SK-N-MC (cell line): Measurements from ENCODE around the gene SP110.
A peak's percentile ranks its signal among the peaks of the same experiment; 100 is the strongest.

ENCODE experiments used
- DNase-seq: peaks from one replicate; pipeline ENCODE4 v3.0.0-alpha.2; 2011; ENCODE audit warnings: low read depth, low spot score
- H3K27ac ChIP-seq: fragments of 200-600 bp; sonication (generic); 2 replicates; pipeline ENCODE4 v1.5.1; 2016; ENCODE audit warnings: mixed run types
- H3K36me3 ChIP-seq: fragments of 200-600 bp; sonication (generic); 2 replicates; pipeline ENCODE4 v1.6.1; 2017; ENCODE audit warnings: antibody characterized with exemption, low read length, mixed read lengths; ENCODE audit not compliant: insufficient read depth
- H3K4me3 ChIP-seq: fragments of 200-600 bp; sonication (generic); 2 replicates; pipeline ENCODE4 v1.5.1; 2016
- H3K9ac ChIP-seq: fragments of 200-600 bp; sonication (generic); 2 replicates; pipeline ENCODE4 v1.8.0; 2017; ENCODE audit warnings: mixed run types, mixed read lengths; ENCODE audit not compliant: insufficient read length
- H3K9me3 ChIP-seq: fragments of 200-600 bp; sonication (generic); 2 replicates; pipeline ENCODE4 v1.6.1; 2017; ENCODE audit warnings: low read depth, mild to moderate bottlenecking, antibody characterized with exemption, low read length, moderate library complexity, mixed read lengths
- EZH2 ChIP-seq: fragments of 200-600 bp; sonication (generic); IDR thresholded peaks from one replicate; pipeline ENCODE4 v1.6.1; 2017; ENCODE audit warnings: antibody characterized with exemption
- FOXP2 ChIP-seq: optimal IDR thresholded peaks from 2 replicates; pipeline ENCODE3; 2011; ENCODE audit warnings: mild to moderate bottlenecking, moderate library complexity; ENCODE audit not compliant: insufficient read depth; ENCODE audit errors: extremely low read length, control extremely low read depth
- POLR2AphosphoS5 ChIP-seq: IDR thresholded peaks from 2 replicates; pipeline ENCODE4 v1.6.1; 2012; ENCODE audit warnings: mild to moderate bottlenecking, low read depth, low read length, borderline replicate concordance

Gene SP110

DNA sequence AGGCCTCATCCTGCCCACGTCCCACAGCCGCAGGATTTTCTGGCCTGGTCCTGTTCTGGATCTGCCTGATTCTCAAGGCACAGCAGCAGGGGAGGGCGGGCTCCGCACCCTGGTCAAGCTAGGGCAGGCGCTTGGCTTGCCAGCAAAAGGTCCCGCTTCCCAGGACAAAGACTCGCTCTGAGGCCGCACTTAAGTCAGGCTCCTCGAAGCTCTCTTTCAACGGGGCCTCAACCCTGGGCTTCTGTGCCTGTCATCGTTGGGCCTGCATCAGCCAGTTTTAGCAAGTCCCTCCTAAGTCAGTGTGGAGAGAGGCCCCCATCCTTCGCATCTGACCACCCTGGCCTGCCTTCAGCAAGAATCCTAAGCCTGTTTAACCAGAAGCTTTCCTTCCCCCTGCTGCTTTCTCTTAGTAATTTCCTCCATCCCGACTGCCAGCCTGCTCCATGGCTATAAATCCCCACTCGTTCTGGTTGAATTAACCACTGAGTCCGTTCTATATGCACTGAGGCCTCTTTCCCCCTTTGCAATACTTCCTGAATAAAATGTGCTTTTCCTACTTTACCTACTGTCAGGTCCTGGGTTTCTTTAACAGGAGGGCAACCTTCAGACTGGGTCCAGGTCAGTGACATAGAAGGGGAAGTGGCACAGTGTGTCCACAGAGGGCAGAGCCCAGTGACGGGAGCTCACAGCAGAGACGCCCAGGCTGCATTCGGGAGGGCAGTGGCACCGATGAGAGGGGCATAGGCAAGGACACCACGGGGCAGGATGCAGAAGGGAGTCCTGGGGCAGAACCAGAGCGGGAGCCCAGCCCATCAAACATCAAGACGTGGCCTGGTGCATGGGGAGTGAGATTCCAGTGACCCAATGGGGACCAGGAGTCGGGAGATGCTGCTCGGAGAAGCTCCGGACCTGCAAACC lies 62.7 kb downstream of the SP110 start:
- H3K9me3 ChIP-seq, result no peaks in the 10 kb centered on the region
- H3K27ac ChIP-seq, result no peak overlapping the region
- no peak overlapping the region for H3K4me3 ChIP-seq
- no peaks in the 10 kb centered on the region for H3K36me3 ChIP-seq
- no peak overlapping the region for H3K9ac ChIP-seq
- DNase-seq, result no peak
- TF ChIP-seq EZH2, result no peak
- TF ChIP-seq POLR2AphosphoS5, result no peak

DNA sequence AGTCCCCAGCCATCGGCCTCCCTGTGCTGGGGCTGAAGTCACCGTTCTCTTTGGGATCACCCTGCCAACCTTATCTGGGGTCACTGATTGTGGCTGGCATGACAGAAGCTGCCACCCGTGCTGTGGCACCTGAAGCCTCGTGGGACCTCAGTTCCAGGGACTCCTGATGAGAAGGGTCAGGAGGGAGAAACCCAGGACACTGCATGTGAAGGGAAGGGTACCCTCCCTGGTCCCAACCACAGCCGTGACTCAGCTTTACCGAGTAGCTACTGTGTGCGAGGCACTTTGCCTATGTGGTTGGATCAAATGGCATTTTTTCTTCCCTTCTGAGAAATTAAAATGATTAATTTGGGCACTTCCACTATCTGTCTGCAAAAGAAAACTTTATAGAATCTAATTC lies 64.4 kb downstream of the SP110 start:
- no peaks in the 10 kb centered on the region for H3K36me3 ChIP-seq
- DNase-seq, result no peak
- H3K27ac ChIP-seq, result no peak overlapping the region
- no peak for TF ChIP-seq POLR2AphosphoS5
- no peak for TF ChIP-seq FOXP2
- TF ChIP-seq EZH2, result no peak
- no peaks in the 10 kb centered on the region for H3K9me3 ChIP-seq
- H3K4me3 ChIP-seq, result no peak overlapping the region
- H3K9ac ChIP-seq, result no peak overlapping the region

DNA sequence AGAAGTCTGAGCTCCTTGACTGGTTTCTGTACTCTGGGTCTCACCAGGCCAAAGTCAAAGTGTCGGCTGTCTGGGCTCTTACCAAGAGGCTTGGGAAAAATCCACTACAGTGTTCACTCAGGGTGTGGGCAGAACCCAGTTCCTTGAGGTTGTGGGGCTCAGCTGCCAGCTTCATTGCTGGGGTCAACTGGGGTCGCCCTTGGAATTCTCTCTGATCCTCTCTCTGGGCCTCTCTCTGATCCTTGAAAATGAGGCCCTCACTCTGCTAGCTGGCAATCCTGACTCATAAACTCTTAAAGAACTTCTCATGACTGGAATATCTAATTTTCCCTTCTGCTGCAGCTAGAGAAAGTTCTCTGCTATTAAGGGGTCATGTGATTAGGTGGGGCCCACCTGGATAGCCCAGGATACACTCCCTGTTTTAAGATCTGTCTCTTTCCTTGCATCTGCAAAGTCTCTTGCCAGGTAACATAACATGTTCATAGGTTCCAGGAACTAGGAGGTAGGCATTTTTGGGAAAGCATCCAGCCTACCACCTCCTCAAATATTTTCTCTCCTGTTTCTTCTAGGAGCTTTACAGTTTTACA lies 66.3 kb downstream of the SP110 start:
- H3K36me3 ChIP-seq, result no peaks in the 10 kb centered on the region
- H3K27ac ChIP-seq, result peak overlapping the region; percentile 5; the same call in 1 of the 2 replicates
- no peaks in the 10 kb centered on the region for H3K9me3 ChIP-seq
- TF ChIP-seq FOXP2, result no peak
- H3K9ac ChIP-seq, result peak overlapping the region; percentile 9
- H3K4me3 ChIP-seq, result no peak overlapping the region
- DNase-seq, result no peak

DNA sequence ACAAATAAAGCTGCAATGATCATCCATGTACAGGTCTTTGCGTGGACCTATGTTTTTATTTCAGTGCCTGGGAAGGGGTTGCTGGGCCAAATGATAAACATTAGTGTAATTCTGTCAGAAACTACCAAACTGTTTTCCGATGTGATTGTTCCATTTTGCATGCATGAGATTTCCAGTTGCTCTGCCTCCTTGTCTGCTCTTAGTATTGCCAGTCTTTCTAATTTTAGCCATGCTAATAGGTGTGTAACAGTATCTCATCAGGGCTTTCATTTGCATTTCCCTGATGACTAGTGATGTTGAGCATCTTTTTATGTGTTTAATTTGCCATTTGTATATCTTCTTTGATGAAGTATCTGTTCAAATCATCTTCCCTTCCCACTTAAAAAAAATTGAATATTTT lies 67.5 kb downstream of the SP110 start:
- no peak for DNase-seq
- no peak for TF ChIP-seq POLR2AphosphoS5
- TF ChIP-seq FOXP2, result no peak
- no peak for TF ChIP-seq EZH2
- Histone ChIP-seq H3K4me3 (no peak overlapping the region), H3K27ac (no peak overlapping the region), H3K36me3 (no peaks in the 10 kb centered on the region), H3K9me3 (no peaks in the 10 kb centered on the region), H3K9ac (no peak overlapping the region)

DNA sequence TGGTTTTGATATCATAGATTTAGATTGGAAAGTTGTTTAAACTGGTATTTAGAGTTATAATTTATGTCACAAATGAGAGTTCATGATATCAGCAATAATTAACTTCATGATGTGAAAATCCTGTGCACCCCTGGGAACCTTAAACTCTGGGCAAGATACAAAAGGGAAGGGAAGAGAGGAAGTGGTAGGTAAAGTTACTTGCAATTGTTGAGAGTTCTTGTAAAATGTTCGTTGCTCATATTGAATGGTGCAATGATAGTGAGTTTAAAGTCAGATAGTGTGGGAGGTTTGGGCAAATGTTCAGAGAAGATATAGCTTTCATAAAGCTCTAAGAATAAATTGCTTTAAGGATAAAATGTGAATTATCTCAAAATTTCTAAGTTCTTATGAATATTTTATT lies 75.4 kb downstream of the SP110 start:
- no peak for DNase-seq
- Histone ChIP-seq H3K4me3 (no peak overlapping the region), H3K36me3 (no peaks in the 10 kb centered on the region), H3K9ac (no peak overlapping the region), H3K27ac (no peak overlapping the region), H3K9me3 (no peaks in the 10 kb centered on the region)
- no peak for TF ChIP-seq FOXP2
- no peak for TF ChIP-seq POLR2AphosphoS5
- TF ChIP-seq EZH2, result no peak

DNA sequence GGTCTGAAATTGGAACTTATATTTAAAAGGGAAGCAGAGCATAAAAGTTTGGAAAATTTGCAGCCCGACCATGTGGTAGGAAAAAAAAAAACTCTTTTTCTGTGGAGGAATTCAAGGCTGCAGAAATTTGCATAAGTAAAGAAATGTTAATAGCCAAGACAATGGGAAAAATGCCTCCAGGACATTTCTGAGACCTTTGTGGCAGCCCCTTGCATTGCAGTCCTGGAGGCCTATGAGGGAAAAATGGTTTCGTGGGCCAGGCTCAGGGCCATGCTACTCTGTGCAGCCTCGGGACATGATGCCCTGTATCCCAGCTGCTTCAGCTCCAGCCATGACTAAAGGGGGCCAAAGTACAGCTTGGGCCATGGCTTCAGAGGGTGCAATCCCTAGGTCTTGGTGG lies 79.1 kb downstream of the SP110 start:
- Histone ChIP-seq H3K9me3 (no peaks in the 10 kb centered on the region), H3K27ac (no peak overlapping the region), H3K4me3 (no peak overlapping the region), H3K9ac (no peak overlapping the region), H3K36me3 (no peaks in the 10 kb centered on the region)
- no peak for DNase-seq
- TF ChIP-seq EZH2 (no peak), POLR2AphosphoS5 (no peak), FOXP2 (no peak)

DNA sequence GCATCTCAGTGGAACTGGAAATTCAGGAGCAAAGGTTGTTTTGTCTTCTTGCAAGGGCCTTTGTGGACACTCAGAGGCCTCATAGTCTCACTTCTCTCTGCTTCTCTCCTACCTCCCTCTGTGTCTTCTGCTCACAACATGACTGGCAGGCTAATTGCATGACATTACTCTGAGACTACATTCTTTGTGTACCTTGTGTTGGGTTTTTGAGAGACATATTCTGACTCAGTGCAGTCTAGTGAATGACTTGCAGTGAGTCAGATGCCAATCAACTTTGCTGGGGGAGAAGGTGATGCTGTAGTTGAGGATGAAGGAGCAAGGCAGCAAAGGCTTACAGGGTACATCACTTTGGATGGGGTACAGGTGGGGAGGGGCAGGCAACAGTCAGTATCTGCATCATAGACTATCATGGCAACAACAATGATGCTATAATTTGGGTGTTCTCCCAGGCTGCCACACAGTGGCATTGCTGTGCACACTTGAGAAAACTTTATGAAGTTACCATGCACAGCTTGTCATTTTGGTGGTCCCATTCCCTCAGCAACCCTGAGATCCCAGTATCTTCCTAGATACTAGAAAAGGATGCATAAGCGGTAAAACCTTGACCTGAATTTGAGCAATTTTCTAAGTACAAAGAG lies 81.8 kb downstream of the SP110 start:
- no peak for DNase-seq
- H3K9me3 ChIP-seq, result no peaks in the 10 kb centered on the region
- no peak overlapping the region for H3K27ac ChIP-seq
- no peaks in the 10 kb centered on the region for H3K36me3 ChIP-seq
- no peak overlapping the region for H3K4me3 ChIP-seq
- no peak overlapping the region for H3K9ac ChIP-seq
- no peak for TF ChIP-seq POLR2AphosphoS5
- no peak for TF ChIP-seq FOXP2
- no peak for TF ChIP-seq EZH2

DNA sequence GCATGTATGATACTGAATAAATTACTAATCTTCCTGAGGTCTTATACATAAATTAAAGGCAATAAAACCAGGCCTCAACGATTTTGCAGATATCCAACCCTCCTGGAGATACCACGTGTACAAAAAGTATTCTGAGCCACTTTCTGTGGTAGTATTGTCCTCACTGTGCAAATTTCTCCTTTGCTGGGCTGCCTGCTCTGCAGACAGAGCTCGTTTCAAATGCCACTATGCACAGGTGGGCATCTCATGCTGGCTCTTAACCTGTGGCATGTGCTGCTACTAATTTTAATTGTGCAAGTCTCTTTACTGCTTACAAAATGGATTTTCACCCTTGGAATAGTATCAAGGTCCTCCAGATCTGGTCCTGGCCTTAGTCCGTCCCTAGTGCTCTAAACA lies 84.7 kb downstream of the SP110 start:
- Histone ChIP-seq H3K36me3 (no peaks in the 10 kb centered on the region), H3K4me3 (no peak overlapping the region), H3K9me3 (no peaks in the 10 kb centered on the region), H3K9ac (no peak overlapping the region), H3K27ac (no peak overlapping the region)
- no peak for TF ChIP-seq EZH2
- TF ChIP-seq FOXP2, result no peak
- TF ChIP-seq POLR2AphosphoS5, result no peak
- DNase-seq, result no peak
